Prostate gland (tissue), 2 donors: ENCODE measurements around the gene TMEM238. TPM values are rescaled to one million over a fixed set of nuclear protein-coding genes. Genes with fewer than 3 reads are reported as not detected.

Source experiments
- DNase-seq: peaks from one replicate; pipeline ENCODE4 v3.0.0-alpha.2; 2019; ENCODE audit warnings: low spot score
- H3K27ac ChIP-seq, 2 donors: fragments of 200-600 bp; sonication (generic); 2 replicates each; pipeline ENCODE4 v1.5.1; 2017 to 2019
- H3K27me3 ChIP-seq: fragments of 200-600 bp; sonication (generic); replicated peaks from 2 replicates; pipeline ENCODE4 v1.5.1; 2019; ENCODE audit not compliant: insufficient read depth
- H3K36me3 ChIP-seq, 2 donors: fragments of 200-600 bp; sonication (generic); 1 replicate in 1 of 2; 2 replicates in 1 of 2; pipeline versions ENCODE4 v1.5.1 to v1.8.1; 2017 to 2019
- H3K4me1 ChIP-seq: fragments of 200-600 bp; sonication (generic); replicated peaks from 2 replicates; pipeline ENCODE4 v1.5.1; 2019
- H3K4me3 ChIP-seq, 2 donors: fragments of 200-600 bp; sonication (generic); 2 replicates each; pipeline ENCODE4 v1.5.1; 2017 to 2019
- H3K9me3 ChIP-seq: fragments of 200-600 bp; sonication (generic); 2 replicates; pipeline ENCODE4 v1.5.1; 2017
- CTCF ChIP-seq, 4 experiments: fragments of 200-600 bp in 2 of 4; fragments of 450-650 bp in 2 of 4; sonication (generic) in 2 of 4; IDR thresholded peaks; 1 replicate in 3 of 4; 2 replicates in 1 of 4; pipeline ENCODE4 v1.5.1; 2016 to 2019; ENCODE audit warnings: antibody characterized with exemption in 4 of 4, mild to moderate bottlenecking in 2 of 4, moderate library complexity in 2 of 4
- POLR2A ChIP-seq: fragments of 450-650 bp; IDR thresholded peaks from one replicate; pipeline ENCODE4 v1.6.1; 2016; ENCODE audit warnings: antibody characterized with exemption, mild to moderate bottlenecking
- POLR2AphosphoS5 ChIP-seq: sonication (generic); formaldehyde crosslinking; IDR thresholded peaks from one replicate; pipeline ENCODE4 v1.6.1; 2017; ENCODE audit warnings: antibody characterized with exemption
- WGBS: methylation state at CpG from one replicate; pipeline ENCODE4 v1.1.5; 2018; 5-methylcytosine and 5-hydroxymethylcytosine counted together
- intact Hi-C: fragments of 100-400 bp; cut with DNase I; formaldehyde crosslinking; loops from one replicate; pipeline ENCODE4 v1.14.2; 2022
- total RNA-seq, 2 donors: library from RNA; depleted of rRNA; stranded (reverse); fragments of >200 nt; gene quantifications; one replicate each; pipeline ENCODE4 v1.1.0, GENCODE V29; 2016

Gene TMEM238
- total RNA-seq, 2 donors from 2014 or later, result 19.6 to 116 TPM

GRCh38 chr19:55341595-55342531 is 42.2 kb downstream of the TMEM238 start:
- H3K9me3 ChIP-seq, result no peaks in the 10 kb centered on the region
- H3K4me1 ChIP-seq, result peaks cover 3% of the 10 kb centered on the region
- H3K27ac ChIP-seq, result no peak overlapping the region
- WGBS, result 81% methylated on average over 48 of the region's 50 CpGs
- intact Hi-C loops, result loop anchor here (5.0 kb wide), 2 partner anchors 40 to 45 kb away; partner anchors contain the start of gene RPL28
- no peak for DNase-seq
- no peak overlapping the region for H3K4me3 ChIP-seq
- no peaks in the 10 kb centered on the region for H3K27me3 ChIP-seq
- H3K36me3 ChIP-seq, result no peaks in the 10 kb centered on the region
- TF ChIP-seq CTCF (IDR thresholded peaks at IDR 0.05) (no peak), POLR2AphosphoS5 (no peak), POLR2A (no peak)

- Histone ChIP-seq H3K27me3 (no peaks in the 10 kb centered on the region), H3K36me3 (no peaks in the 10 kb centered on the region), H3K9me3 (no peaks in the 10 kb centered on the region), H3K4me1 (peaks cover 3% of the 10 kb centered on the region), H3K27ac (peak overlapping the region in 1 of 2 donors; percentile 84), H3K4me3 (peak overlapping the region; percentile 51 to 88)
- intact Hi-C loops, result loop anchor here (5.0 kb wide), 2 partner anchors 39 to 46 kb away; partner anchors contain the start of gene RPL28
- peak; percentile 11 for TF ChIP-seq POLR2A
- TF ChIP-seq CTCF (IDR thresholded peaks at IDR 0.05), result no peak
- no peak for TF ChIP-seq POLR2AphosphoS5
- under 1% methylated on average over 10 of the region's 15 CpGs for WGBS
- peak; percentile 33 for DNase-seq
Measured at GRCh38 chr19:55341171-55341588, 42.9 kb downstream of the TMEM238 start.

GRCh38 chr19:55340784-55341147 is 43.3 kb downstream of the TMEM238 start:
- peak overlapping the region; percentile 84 to 92 for H3K27ac ChIP-seq
- TF ChIP-seq CTCF (IDR thresholded peaks at IDR 0.05) (peak in 2 of 4 experiments; percentile 9 to 19), POLR2AphosphoS5 (no peak)

GRCh38 chr19:55339889-55340783 is 44.0 kb downstream of the TMEM238 start:
- peak; percentile 97 for TF ChIP-seq POLR2A
- TF ChIP-seq CTCF (IDR thresholded peaks at IDR 0.05), result no peak
- TF ChIP-seq POLR2AphosphoS5, result no peak
- intact Hi-C loops, result loop anchor here (5.0 kb wide), 2 partner anchors 38 to 47 kb away; partner anchors contain the start of gene RPL28
- DNase-seq, result no peak
- peak overlapping the region; percentile 51 to 88 for H3K4me3 ChIP-seq
- peak overlapping the region; percentile 84 to 92 for H3K27ac ChIP-seq
- H3K27me3 ChIP-seq, result no peaks in the 10 kb centered on the region
- WGBS, result 2% methylated on average over 44 of the region's 44 CpGs
- peaks cover 3% of the 10 kb centered on the region for H3K4me1 ChIP-seq
- no peaks in the 10 kb centered on the region for H3K36me3 ChIP-seq
- no peaks in the 10 kb centered on the region for H3K9me3 ChIP-seq

More at GRCh38 chr19:55340784-55341147, 43.3 kb downstream of the TMEM238 start:
- peak overlapping the region; percentile 51 to 88 for H3K4me3 ChIP-seq
- no peaks in the 10 kb centered on the region for H3K36me3 ChIP-seq
- no peaks in the 10 kb centered on the region for H3K27me3 ChIP-seq
- WGBS, result 2% methylated on average over 24 of the region's 24 CpGs
- peaks cover 3% of the 10 kb centered on the region for H3K4me1 ChIP-seq
- no peak for DNase-seq
- no peaks in the 10 kb centered on the region for H3K9me3 ChIP-seq
- intact Hi-C loops, result loop anchor here (5.0 kb wide), 2 partner anchors 38 to 47 kb away; partner anchors contain the start of gene RPL28
